Right lung (tissue), 5 donors: ENCODE results near the gene ZBTB38. TPM values are rescaled to one million over a fixed set of nuclear protein-coding genes. Genes with fewer than 3 reads are reported as not detected.

Experiments
- DNase-seq, 2 donors: peaks; one replicate each; pipeline ENCODE4 v3.0.0-alpha.2; 2013
- polyA plus RNA-seq, 5 donors: library from polyadenylated mRNA; unstranded; fragments of 120-200 nt; gene quantifications; one replicate each; pipeline versions ENCODE4 v1.2.1 to v1.2.3, GENCODE V29; 2013; ENCODE audit warnings: inconsistent platforms in 1 of 5, low replicate concordance in 1 of 5; ENCODE audit not compliant: insufficient read length in 5 of 5, insufficient read depth in 1 of 5

Gene ZBTB38
- polyA plus RNA-seq, 5 donors, result 50.0 to 86.2 (median 83.7) TPM

- DNase-seq, result no peak
Measured at GRCh38 chr3:141384157-141384556, 15.9 kb downstream of the ZBTB38 start.

DNA sequence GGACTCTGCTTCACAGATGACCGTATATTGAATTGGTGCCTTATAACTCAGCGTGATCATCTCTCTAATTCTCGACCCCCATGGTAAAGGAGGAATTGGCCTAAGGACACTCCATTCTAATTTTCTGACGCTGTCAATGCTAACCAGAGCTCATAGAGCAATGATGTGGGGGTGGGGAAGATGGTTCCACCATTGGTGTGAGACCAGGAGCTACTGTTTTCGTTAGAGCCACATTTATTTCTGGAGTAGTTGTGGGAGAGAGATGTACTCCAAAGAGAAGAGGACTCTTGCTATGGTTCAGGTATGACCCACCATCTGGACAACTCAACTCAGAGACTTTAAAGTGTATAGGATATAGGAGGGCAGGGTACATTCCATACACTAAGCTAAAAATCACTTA lies 16.3 kb downstream of the ZBTB38 start:
- no peak for DNase-seq

DNA sequence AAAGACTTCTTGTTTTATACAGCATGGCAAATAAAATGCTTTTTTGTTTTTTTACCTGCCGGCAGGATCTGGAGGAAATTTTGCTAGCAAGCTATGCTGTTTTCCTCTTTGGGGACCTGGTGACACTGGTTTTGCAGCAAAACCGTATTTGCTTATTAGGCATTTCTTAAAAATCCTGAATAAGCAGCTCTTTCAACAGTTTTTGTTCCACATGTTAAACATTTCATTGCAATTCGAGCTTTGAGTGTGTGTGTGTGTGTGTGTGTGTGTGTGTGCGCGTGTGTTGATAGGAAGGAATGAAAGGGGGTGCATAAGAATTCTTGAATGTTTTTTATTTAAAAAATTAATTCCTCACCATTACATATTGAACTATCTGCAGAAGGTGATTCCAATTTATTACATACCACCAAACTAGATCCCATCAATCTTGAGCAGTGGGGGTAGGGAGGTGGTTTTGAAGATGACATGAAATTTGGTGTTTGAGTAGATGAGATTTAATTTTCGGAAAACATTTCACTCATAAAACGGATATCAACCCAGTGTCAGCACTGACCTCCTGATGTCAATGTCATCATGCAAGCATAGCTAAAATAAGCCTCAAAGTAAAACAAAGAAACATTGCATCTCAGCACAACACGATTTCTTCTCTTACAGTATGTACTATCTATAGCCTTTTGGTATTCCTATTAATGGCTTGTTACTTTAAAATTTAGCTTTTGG lies 17.3 kb downstream of the ZBTB38 start:
- DNase-seq, result no peak

DNA sequence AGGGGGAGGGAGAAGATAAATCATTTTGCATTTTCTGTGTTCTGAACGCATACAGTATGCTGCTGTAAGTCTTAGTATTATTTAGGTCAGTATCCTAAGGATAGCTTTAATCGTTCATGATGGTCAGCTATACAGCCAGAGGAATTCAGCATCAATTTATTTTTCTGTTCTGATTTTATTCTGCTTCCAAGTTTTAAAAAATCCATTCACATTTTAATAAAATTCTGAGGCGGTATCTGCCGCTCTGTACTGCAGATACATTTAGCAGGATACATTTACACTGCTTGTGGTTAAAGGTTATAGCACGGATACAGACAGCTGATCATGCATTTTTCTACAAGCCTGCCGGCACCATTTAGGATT lies 17.8 kb downstream of the ZBTB38 start:
- DNase-seq, result no peak

DNA sequence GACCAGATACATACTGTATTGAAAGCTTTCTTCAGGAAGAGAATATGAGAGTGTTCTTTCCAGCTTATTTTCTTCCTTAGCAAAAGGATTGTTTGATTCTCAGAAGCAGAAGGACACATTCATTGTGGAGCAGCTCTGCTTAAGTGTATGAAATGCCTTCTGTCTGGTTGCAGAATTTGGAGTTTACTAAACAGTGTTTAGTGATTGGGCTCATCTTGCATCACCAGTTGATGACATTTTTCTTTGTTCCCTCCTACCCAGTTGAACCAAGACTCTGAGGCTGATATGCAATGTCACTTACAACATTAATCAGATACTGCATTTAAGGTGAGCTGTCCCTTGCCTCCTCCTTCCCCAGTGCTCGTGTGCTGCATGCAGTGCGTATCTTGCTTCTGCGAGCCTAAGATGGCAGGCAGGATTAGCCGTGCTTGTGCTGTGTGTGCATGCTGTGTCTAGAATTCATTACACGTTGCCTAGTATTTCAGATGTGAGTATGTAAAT lies 18.4 kb downstream of the ZBTB38 start:
- DNase-seq, result no peak

DNA sequence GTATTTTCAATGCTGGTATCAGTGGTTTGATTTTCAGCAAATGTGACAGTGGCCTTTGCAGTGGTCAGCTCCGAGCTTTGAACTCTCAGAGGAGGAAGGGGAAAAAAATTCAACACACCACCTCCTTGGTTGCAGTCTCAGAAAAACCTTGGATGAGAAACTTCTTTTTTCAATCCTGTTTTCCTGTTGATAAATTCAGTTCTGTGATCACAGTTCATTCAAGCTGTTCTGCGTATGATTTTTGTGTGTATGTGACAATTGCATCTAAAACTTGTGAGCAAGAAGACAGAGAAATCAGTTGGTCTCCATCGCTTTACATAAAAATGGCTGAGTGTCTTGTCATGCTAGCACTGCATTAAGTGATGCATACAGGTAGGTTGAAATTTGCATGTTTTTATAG lies 19.2 kb downstream of the ZBTB38 start:
- no peak for DNase-seq

GRCh38 chr3:141388395-141388794 lies 20.1 kb downstream of the ZBTB38 start:
- DNase-seq, result no peak

- no peak for DNase-seq
Measured at GRCh38 chr3:141388823-141389621, 20.7 kb downstream of the ZBTB38 start.

DNA sequence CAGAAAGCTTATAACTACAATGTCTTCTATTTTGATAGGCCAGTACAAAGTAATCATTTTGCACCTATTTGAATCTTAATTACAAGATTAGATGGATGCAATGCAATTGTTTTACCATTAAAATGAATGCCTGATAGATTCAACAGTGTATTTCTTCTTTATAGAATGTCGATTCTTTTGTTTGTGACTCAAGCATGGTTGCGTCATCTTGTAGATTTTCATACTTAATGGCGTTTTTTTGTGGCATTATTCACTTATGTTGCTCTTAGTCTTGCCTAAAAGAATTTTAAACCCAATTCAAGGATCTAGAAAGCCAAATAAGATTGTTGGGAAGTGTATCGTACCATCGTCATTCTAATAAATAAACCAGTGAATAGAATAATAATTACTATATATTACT lies 21.4 kb downstream of the ZBTB38 start:
- no peak for DNase-seq

DNA sequence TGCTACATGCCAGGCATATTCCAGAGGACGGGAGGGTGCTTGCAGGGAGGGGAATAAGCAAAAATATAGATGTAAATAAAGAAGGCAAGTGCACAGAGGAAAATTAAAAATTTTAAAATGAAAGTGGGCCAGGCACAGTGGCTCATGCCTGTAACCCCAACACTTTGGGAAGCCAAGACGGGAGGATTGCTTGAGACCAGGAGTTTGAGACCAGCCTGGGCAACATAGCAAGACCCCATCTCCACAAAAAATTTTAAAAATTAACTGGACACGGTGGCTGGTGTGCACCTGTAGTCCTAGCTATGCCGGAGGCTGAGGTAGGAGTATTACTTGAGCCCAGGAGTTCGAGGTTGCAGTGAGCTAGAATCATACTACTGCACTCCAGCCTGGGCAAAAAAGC lies 22.4 kb downstream of the ZBTB38 start:
- DNase-seq, result no peak

DNA sequence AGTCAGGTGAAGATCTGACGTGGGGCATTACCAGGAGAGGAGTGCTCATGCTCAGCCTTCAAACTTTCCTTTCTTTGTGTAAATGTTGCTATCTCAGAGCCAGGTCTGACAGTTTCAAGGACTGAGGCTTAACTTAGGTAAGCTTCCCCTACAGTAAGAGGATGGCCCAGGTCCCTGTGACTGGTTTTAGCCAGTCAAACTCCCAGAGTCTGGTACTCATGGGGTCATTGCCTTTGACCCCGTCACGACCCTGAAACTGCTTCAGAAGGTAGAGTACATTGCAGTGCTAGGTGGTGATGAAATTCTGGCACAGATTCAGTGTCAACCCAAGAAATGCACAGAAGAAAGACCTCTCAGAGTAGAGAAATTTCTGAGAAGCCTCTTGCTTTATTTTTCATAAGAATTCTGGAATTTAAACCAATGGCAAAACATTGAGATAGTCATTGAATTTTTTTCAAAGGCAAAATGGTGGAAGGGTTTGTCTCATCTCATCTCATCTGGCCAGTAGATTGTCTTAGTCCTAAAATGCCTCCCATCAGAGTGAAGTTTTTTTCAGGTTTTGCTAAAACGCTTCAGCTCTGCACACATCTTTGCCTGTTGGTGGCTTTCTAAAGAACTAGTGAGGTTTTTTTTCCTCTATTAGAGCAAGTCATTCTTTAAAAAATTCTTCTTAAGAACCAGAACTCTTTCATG lies 23.1 kb downstream of the ZBTB38 start:
- DNase-seq, result no peak

DNA sequence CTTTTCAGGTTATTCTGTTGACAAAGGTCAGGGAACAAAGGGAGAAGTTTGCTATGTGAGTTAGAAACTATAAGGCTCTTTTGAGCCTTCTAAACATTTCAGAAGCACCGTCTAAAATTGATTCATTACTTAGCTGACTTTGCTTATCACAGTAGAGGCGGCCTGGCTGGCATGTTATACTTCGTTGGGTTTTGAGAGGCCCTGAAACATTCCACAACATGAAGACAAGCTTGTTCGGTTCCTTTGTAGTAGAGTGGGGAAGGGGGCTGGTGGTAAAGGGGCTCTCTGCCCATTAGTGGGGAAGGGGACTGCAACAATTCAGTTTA lies 23.6 kb downstream of the ZBTB38 start:
- no peak for DNase-seq

GRCh38 chr3:141392416-141392815 lies 24.1 kb downstream of the ZBTB38 start:
- no peak for DNase-seq

- DNase-seq, result no peak
Measured at GRCh38 chr3:141392897-141393734, 24.8 kb downstream of the ZBTB38 start.

- DNase-seq, result no peak
Measured at GRCh38 chr3:141393735-141394076, 25.4 kb downstream of the ZBTB38 start.

DNA sequence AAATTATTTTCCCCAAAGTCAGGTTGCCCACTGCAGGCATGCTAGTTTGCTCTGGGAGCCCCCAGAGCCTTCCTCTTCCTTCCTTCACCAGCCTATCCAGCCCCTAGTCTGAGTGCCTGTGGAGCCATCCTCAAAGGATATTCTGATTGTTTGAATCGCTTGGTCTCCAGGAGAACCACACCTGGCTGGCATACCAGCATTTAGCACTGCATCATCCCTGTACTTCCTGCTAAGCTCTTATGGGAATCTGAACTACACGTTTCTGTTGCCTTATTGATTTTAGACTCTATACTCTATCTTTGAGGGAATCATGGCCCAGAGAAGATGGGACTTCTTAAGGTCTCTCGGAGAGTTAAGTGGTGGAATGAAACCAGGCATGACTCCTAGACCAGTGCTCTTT lies 26.3 kb downstream of the ZBTB38 start:
- DNase-seq, result no peak

GRCh38 chr3:141395005-141395589 lies 26.8 kb downstream of the ZBTB38 start:
- no peak for DNase-seq

GRCh38 chr3:141397996-141398395 lies 29.7 kb downstream of the ZBTB38 start:
- no peak for DNase-seq

DNA sequence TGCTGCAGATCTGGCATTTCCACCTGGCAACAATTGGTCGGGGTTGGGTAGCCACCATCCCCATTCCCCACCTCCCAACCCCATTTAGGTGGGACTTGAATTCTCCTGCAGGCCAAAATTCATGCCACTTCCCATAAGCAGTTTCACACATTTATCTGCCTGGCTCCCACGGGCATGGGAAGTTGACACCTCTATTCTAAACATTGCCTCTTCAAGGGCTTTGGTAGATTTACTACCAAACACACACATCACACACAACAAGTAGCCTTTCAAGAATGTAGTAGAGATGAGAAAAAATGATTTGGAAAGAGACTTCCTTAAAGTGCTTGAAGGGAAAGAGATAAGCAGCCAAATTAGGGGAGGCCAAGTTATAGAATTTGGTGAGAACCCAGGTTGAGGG lies 30.9 kb downstream of the ZBTB38 start:
- DNase-seq, result no peak

GRCh38 chr3:141400073-141400971 lies 32.0 kb downstream of the ZBTB38 start:
- DNase-seq, result no peak

- DNase-seq, result no peak
Measured at GRCh38 chr3:141401095-141401494, 32.8 kb downstream of the ZBTB38 start.
